Endometrial microvascular endothelial cells (primary cell): ENCODE measurements around the gene MELK. TPM values are rescaled to one million over a fixed set of nuclear protein-coding genes. Genes with fewer than 3 reads are reported as not detected.
"Not testable (repeated sequence)": the region's sequence is repeated elsewhere in the genome, so short reads cannot be mapped to it uniquely, and the experiment has no call there.

Experiments used
- in situ Hi-C: cut with HindIII; loops from 2 replicates; pipeline ENCODE4 v1.10.0; 2017; ENCODE audit warnings: low sequenced_read_pairs, low pct_unique_long_range_greater_than_20kb; ENCODE audit errors: inconsistent ontology term
- total RNA-seq: library from RNA; depleted of rRNA; stranded (reverse); fragments of >200 nt; gene quantifications from one replicate; pipeline ENCODE4 v1.2.3, GENCODE V29; 2015; ENCODE audit errors: inconsistent ontology term

The MELK gene
- total RNA-seq, 1 donor from 2014 or later = 61.8 TPM

DNA sequence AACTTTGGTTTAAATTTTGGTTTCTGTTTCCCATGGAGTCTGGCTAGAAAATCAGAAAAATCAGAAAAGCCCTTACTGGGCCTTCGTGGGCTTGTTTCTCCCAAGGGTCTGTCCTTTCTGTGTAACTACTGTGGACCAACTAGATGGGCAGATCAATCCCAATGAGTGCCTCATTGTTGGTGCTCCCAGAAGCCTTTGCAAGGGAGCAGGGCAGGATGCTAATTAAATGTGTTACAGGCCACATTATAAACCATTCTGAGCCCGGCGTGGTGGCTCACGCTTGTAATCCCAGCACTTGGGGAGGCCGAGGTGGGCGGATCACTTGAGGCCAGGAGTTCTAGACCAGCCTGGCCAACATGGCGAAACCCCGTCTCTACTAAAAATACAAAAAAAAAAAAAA is 1.4 kb downstream of the MELK start:
- in situ Hi-C loops = not testable (repeated sequence)

DNA sequence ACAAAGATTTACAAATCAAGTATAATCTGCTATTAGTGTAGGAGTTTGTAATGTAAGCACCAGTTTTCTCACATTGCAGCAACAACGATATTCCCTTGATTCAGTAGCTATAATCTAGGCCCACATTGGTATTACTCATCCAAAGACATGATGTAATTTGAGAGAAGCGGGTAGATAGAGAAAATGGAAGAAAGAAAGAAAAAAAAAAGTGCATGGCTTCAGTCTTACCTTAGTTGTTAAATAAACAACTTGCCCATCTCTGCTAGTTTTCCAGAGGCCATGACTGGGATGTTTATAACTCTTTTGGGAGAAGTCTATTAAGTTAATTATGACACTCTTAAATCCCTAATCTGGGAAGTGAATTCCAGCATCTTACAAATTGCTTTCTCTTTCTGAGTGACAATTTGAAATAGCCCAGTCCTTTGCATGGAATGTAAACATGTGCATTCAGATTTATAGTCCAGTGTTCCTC is 2.8 kb downstream of the MELK start:
- in situ Hi-C loops = no loop called here

DNA sequence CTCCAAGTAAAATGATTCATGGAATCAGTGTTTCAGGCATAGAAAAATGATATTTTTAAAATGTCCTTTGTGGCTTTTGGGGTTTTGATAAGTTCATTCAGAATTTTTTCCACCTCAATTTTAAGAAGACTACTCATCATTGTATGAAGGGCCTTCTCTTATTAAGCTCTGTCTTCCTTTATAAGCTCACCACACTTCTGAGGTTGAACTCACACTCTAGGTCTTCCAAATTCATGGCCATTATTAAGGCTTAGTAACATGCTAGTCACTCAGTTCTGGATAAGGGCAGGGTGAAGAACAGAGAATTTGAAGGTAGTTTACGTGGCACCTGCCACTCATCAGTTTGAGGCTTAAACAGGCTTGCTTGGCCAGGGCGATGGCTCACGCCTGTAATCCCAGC is 4.2 kb downstream of the MELK start:
- in situ Hi-C loops = no loop called here

DNA sequence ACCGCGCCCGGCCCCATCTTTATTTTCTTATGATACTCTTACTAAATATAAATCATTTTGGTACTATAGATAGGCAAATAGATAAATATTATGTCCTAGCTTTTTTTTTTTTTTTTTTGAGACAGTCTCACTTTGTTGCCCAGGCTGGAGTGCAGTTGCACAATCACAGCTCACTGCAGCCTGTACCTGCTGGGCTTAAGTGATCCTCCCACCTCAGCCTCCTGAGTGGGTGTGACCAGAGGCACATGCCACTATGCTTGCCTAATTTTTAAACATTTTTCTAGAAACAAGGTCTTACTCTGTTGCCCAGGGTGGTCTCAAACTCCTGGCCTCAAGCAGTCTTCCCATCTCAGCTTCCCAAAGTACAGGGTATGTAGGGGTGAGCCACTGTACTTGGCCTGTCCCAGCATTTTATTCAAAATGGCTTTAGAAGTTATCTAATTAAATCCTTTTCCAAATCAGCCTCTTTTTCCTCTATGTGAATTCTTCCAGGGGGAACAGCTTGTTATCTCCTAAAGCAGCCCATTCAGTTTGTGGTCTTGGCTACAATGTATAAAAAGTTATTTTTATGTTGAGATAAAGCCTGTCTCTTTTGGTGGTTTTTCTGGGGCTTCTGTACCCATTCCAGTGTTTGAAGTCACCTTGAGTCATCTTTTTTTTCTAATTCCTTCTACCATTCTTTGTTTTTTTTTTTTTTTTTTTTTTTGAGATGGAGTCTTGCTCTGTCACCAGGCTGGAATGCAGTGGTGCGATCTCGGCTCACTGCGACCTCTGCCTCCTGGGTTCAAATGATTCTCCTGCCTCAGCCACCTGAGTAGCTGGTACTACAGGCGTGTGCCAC is 12.1 kb downstream of the MELK start:
- in situ Hi-C loops = no loop called here

DNA sequence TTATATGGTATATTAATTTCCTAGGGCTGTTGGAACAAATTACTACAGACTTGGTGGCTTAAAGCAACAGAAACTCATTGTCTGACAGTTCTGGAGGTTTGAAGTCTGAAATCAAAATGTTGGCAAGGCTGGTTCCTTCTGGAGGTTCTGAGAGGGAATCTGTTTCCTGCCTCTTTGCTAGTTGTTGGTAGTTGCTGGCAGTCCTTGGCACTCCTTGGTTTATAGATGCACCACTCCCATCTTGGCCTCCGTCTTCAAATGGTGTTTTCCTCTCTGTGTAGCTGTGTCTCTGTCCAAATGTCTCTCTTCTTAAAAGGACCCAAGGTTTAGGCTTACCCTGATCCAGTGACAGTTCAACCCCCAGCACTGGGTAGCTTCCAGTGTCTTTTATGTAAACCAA is 17.5 kb downstream of the MELK start:
- in situ Hi-C loops = no loop called here

DNA sequence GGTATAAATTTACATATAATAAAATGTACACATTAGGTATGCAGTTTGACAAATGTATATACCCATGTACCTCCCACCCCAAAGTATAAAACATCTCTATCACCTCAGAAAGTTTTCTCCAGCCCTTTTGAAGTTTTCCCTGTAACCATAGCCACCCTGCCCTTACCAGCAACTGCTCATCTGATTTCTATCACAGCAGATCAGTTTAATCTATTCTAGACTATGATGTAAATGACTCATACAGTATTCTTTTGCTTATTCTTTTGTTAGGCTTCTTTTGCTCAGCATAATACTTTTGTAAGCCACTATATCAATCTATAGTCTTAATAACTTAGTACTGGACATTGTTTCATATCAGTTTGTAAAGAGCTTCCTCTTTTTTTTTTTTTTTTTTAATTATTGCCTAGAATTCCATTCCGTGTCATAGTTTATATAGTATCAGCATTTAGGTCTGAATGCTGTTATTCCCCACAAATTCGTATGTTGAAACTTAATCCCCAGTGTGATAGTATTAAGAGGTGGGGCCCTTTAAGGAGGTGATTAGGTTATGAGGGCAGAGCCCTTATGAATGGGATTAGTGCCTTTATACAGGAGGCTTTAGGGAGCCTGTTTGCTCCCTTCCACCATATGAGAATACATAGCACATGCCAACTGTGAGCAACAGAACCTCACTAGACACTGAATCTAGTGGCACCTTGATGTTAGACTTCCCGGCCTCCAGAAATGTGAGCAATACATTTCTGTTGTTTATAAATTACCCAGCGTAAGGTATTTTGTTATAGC is 20.3 kb downstream of the MELK start:
- in situ Hi-C loops = no loop called here

DNA sequence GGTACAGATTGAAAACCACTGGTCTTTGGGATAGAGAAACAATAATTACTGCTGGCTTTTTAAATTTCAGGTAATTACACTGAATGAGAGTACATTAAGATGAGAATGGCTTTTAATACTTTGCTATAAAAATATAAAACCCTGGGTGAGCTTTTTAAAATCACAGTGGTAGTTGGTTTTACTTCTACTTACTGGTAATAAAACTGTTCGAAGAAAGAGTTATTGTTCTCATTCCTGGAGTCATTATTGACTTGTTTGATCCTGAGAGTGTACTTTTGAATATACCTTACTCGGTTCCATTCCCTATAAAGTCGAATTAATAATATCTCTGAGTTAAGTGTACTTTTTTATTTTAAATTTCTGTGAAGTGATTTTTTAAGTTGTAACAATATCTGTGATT is 21.5 kb downstream of the MELK start:
- in situ Hi-C loops = no loop called here

DNA sequence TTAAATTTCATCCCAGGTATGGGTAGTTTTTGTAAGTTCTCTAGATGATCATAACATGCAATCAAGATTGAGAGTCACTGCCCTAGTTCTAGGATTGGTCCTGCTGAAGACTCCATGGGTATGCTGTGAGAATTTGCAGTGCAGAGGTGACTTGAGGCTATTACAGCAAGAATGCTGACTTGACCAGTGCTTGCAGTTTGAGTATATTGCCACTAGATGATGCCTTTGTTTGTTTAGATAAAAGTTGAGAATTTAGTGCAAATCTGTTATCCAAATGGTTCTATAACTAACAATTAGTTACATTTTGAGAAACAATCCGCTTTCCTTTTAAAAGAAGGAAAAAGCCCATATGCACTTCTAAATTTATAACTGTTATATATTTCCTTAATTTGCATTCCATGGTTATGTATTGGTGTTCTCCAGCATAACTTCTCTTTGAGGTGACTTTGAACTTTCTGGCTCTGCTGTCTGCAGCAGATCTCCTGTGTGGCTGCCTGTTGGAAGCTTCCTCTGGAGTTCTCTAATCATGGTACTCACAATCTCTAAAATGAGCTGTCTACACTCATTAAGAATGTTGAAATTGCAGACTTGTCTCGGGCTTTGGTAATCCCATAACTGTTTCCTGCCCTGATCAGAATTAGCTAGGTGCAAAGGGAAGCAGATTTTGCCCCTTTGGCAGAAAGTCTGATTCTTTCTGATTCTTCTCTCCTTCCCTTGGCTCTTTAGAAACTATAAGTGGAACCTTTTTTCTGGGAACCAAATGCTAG is 24.9 kb downstream of the MELK start:
- in situ Hi-C loops = no loop called here

DNA sequence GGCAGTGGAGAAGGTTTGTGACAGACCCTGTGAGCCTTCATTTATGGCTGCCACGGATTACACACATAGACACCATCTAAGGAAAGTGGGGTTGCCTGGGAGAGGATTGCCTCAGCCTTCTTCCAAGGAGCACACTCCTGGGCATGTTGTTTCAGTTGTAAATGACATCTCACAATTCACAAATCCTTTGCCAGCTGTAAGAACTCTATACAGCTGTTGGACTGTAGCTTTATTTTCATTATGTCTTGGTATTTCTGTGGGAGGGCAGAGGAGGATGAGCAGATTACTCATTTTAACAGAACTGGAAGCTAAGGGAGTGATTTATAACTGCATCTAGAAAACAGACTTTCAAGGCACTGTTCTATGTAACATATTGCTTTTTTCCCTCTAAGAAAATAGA is 25.6 kb downstream of the MELK start:
- in situ Hi-C loops = no loop called here

DNA sequence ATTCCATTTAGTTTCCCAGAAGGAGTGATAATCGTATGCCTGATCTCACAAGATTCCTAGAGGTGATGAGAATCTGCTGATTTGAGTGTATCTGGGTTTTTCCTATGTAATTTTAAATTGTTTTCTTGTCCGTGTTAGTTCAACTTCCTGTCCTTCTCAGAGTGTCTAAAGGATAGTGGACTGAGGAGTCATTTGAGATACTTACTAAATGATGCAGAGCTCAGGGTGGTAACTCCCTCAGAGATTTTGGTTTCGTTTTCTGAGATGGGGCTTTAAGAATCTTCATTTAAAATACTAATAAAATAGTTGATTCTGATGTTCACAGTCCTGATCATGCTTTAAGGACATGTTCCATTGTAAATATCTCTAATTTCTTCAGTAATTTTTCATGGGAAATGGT is 30.3 kb downstream of the MELK start:
- in situ Hi-C loops = no loop called here

DNA sequence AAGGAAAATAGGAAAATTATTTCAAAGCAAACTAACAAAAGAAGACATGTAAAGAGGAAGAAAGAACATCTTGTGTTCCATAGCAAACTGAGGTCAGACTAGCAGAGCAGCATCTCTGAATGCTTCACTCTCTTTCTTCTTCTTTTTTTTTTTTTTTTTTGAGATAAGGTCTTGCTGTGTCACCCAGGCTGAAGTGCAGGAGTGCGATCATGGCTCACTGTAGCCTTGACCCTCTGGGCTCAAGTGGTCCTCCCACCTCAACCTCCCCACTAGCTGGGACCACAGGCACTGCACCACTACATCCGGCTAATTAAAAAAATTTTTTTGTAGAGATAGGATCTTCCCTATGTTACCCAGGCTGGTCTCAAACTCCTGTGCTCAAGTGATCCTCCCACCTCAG is 36.6 kb downstream of the MELK start:
- in situ Hi-C loops = no loop called here

DNA sequence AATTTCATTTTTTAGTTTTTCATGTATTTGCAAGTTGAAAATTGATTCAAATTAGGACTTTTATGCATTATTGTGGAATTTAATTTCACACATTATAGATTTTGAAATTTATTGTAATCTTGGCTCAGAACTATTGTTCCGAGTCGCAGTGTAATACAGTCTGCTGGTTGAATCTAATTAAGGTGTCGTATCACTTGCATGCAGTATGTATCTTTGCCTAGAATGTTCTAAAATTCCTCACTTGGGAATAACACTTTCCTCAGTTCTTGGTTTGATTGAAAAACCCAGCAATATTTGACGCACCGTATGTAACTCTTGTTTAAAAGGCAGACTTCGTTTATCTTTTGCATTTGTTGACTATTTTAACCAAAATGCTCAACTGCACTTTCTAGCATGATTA is 49.4 kb downstream of the MELK start:
- in situ Hi-C loops = no loop called here

DNA sequence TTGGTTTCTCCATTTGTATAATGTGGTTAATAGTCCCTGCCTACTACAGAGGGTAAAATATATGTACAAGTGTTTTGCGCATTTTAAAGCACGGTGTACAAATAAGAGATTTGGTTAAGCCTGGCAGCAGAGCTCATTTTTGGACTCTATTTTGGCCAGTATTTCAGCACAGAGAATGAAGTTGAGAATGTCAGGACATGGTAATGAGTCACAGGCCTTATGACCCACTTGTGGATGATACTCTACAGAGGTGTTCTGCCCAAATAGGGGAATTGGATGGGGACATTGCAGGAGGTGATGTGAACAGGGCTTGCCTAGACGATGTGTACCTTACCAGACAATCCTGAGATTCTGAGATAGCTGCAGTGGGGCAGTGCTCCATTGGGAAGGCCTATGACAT is 50.6 kb downstream of the MELK start:
- in situ Hi-C loops = no loop called here

DNA sequence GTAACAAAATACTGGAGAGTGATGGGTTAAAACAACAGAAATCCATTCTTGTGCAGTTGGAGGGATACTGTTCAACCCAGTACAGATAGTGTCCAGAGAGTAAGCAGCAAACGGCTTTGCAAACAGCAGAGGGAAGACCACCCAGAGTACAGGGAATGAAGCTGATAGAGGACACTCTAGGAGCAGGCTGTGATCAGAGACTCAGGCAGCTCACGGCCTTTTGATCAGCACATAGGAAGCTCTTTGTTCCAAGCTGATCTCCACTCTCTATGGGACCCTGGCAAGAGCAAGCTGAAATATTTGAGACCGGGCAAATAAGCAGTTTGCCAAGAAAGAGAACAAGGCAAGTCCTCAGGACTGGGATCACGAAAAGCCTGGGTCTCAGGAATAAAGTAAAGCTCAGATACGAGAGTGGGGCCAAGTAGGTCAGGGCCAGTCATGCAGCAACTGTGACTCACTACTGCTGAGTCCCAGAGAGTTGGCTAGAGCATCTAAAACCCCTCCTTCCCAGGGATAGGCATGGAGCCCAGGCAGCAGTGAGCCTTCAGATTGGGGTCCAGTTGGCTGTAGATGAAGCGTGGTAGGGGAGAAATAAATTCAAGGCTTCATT is 52.4 kb downstream of the MELK start:
- in situ Hi-C loops = no loop called here

DNA sequence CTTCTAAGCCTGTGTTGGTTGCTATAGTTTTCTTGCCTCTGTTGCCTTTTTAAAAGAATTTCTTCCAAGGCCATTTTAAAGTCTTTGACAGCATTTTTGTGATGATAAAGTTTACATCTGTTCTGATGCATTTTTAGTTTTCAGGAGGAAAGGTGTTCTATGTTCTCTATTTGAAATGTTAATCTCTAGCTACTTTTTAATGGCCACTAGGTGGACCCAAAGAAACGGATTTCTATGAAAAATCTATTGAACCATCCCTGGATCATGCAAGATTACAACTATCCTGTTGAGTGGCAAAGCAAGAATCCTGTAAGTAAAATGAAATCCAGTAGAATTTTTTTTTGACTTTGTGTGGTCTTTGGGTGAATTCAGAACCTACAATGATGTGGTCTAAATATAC is 60.2 kb downstream of the MELK start:
- in situ Hi-C loops = no loop called here

DNA sequence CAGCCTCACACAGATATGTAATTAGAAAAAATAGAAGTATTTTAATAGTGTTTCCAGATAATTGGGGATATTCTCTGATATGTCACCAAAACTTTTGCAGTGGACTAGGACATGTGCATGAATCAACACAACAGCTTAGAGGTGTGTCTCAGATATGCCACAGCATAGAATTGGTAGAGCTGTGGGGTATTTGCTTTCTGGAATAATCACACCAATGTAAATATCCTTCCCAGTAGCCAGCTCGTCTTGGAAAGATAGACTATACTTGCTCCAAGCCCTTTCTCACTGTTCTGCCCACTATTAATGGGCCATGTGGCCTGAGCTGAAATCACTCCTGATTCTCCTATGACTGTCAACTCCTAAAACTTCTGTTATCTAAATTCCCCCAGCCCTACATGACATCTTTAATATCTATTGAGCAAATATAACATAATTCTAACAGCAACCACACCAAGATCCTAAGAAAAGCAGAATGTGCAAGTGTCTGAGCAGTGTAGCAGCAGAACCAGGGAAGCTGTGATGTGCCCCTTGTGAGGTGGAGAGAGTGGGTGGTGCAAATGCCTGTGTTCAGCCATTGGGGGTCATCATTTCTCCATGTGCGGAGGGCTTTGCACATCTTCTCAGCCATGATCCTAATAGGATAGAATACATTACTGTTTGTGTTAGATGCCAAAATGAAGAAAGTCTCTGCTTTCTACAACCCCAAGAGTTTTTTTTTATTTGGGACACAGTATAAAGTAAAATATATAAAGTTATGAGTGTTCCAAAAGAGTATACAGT is 65.0 kb downstream of the MELK start:
- in situ Hi-C loops = no loop called here

DNA sequence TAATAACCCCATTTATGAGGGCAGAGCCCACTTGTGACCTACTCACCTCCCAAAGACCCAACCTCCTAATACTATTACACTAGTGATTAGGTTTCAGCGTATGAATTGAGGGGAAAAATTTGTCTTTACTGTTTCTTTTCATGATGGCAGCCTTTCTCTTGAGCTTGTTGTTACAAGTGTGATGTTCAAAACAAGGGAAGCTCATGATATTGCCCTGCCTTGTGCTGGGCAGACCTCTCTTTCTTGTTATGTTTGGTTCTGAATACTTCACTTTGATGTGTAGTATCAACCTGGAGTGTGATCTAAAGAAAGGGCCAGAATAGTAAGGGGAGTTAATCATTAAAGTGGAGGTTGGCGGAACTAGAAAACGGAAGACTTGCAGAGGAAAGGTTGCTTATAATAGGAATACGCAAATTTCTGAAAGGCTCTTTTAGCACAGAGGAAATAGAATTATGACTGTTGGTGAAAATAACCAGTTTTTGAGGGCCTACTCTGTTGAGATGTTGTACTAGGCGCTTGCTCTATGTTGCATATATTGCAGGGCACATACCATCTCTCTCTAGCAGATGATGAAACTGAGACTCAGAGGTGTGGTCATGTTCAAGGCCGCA is 68.2 kb downstream of the MELK start:
- in situ Hi-C loops = no loop called here

DNA sequence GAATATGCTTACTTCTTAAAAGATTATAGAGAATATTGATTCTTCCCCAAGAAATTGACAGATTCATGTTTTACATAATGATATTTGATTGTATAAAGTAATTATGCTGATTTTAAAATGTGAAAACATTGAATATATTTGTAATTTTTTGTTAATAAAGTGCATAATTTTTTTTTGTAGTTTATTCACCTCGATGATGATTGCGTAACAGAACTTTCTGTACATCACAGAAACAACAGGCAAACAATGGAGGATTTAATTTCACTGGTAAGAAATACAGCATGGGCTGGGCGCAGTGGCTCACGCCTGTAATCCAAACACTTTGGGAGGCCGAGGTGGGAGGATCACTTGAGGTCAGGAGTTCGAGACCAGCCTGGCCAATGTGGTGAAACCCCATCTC is 70.1 kb downstream of the MELK start:
- in situ Hi-C loops = no loop called here
